ENCODE measurements around the gene THAP4. TPM values are rescaled to one million over a fixed set of nuclear protein-coding genes. Genes with fewer than 3 reads are reported as not detected.

THAP4 gene
- total RNA-seq, 3 donors from 2014 or later (not counting 1 experiment from before 2014, with no cell fraction given) = 19.8 to 29.2 (median 27.8) TPM

DNA sequence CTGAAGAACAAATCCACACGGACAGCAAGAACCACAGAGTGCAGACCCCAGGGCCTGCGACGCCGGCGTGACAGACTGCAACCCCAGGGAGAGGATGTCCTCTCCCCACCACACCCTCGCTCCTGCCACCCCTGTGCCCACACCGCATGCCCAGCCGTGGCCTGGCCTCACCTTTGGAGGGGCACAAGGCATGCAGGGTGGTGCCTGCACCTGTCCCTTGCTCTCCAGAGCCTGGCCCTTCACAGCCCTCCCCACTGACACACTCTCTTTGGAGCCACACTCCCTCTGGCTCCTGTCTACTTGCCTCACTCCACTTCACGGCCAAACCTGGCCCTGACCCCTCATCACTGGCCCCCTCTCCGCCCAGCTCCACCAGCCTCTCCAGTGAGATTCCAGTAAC, 9.3 kb downstream of the THAP4 start:
- Mint-ChIP-seq H3K27me3 (ENCODE audit: low read depth in 2 of 2) (no peaks in the 10 kb centered on the region), H3K9me3 (no peaks in the 10 kb centered on the region), H3K4me3 (no peak overlapping the region), H3K27ac (peak overlapping the region in 1 of 2 donors; percentile 47), H3K36me3 (no peaks in the 10 kb centered on the region), H3K4me1 (peaks cover 8 to 10% of the 10 kb centered on the region in 2 donors)
- TF ChIP-seq, protein P1, sequence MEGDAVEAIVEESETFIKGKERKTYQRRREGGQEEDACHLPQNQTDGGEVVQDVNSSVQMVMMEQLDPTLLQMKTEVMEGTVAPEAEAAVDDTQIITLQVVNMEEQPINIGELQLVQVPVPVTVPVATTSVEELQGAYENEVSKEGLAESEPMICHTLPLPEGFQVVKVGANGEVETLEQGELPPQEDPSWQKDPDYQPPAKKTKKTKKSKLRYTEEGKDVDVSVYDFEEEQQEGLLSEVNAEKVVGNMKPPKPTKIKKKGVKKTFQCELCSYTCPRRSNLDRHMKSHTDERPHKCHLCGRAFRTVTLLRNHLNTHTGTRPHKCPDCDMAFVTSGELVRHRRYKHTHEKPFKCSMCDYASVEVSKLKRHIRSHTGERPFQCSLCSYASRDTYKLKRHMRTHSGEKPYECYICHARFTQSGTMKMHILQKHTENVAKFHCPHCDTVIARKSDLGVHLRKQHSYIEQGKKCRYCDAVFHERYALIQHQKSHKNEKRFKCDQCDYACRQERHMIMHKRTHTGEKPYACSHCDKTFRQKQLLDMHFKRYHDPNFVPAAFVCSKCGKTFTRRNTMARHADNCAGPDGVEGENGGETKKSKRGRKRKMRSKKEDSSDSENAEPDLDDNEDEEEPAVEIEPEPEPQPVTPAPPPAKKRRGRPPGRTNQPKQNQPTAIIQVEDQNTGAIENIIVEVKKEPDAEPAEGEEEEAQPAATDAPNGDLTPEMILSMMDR (IDR thresholded peaks at IDR 0.05) = no peak
- Histone ChIP-seq H3K4me1 (ENCODE audit: control insufficient read depth, insufficient read depth, low read length) (no peaks in the 10 kb centered on the region), H3K36me3 (ENCODE audit: control insufficient read depth, insufficient read depth, low read length) (peaks cover 5% of the 10 kb centered on the region), H3K27ac (ENCODE audit: low read length) (no peak overlapping the region), H3K27me3 (ENCODE audit: control insufficient read depth, insufficient read depth, low read length) (no peaks in the 10 kb centered on the region), H3K9me3 (ENCODE audit: control insufficient read depth, insufficient read depth, low read length) (no peaks in the 10 kb centered on the region), H3K4me3 (ENCODE audit: low read length) (no peak overlapping the region)
- intact Hi-C loops (cut with micrococcal nuclease) = no loop called here
- DNase-seq = no peak
- WGBS (ENCODE audit: insufficient coverage) = 96% methylated on average over 10 of the region's 10 CpGs
- no peak for ATAC-seq

DNA sequence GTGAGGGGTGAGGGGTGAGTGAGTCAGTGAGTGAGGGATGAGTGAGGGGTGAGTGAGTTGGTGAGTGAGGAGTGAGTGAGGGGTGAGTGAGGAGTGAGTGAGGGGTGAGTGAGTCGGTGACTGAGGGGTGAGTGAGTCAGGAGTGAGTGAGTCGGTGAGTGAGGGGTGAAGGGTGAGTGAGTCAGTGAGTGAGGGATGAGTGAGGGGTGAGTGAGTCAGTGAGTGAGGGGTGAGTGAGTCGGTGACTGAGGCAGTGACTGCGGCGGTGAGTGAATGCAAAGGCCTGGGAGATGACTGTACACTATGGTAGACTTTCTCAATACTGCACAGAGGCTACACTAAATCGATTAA, 16.6 kb downstream of the THAP4 start:
- H3K9me3 ChIP-seq (ENCODE audit: control insufficient read depth, insufficient read depth, low read length) = no peaks in the 10 kb centered on the region
- H3K4me3 ChIP-seq (ENCODE audit: low read length) = no peak overlapping the region
- H3K4me1 Mint-ChIP-seq = peaks cover 15 to 28% of the 10 kb centered on the region in 2 donors
- ATAC-seq (no peak), DNase-seq (no peak)
- H3K36me3 ChIP-seq (ENCODE audit: control insufficient read depth, insufficient read depth, low read length) = no peaks in the 10 kb centered on the region
- peaks cover 13% of the 10 kb centered on the region for H3K4me1 ChIP-seq (ENCODE audit: control insufficient read depth, insufficient read depth, low read length)
- H3K4me3 Mint-ChIP-seq = no peak overlapping the region
- H3K27me3 Mint-ChIP-seq (ENCODE audit: low read depth in 2 of 2) = no peaks in the 10 kb centered on the region
- H3K9me3 Mint-ChIP-seq = no peaks in the 10 kb centered on the region
- TF ChIP-seq, protein P1 (IDR thresholded peaks at IDR 0.05) = no peak
- H3K27ac Mint-ChIP-seq = no peak overlapping the region
- H3K36me3 Mint-ChIP-seq = no peaks in the 10 kb centered on the region
- intact Hi-C loops (cut with micrococcal nuclease) = no loop called here
- H3K27ac ChIP-seq (ENCODE audit: low read length) = no peak overlapping the region
- no peaks in the 10 kb centered on the region for H3K27me3 ChIP-seq (ENCODE audit: control insufficient read depth, insufficient read depth, low read length)
- 78% methylated on average over 6 of the region's 6 CpGs for WGBS (ENCODE audit: insufficient coverage)

DNA sequence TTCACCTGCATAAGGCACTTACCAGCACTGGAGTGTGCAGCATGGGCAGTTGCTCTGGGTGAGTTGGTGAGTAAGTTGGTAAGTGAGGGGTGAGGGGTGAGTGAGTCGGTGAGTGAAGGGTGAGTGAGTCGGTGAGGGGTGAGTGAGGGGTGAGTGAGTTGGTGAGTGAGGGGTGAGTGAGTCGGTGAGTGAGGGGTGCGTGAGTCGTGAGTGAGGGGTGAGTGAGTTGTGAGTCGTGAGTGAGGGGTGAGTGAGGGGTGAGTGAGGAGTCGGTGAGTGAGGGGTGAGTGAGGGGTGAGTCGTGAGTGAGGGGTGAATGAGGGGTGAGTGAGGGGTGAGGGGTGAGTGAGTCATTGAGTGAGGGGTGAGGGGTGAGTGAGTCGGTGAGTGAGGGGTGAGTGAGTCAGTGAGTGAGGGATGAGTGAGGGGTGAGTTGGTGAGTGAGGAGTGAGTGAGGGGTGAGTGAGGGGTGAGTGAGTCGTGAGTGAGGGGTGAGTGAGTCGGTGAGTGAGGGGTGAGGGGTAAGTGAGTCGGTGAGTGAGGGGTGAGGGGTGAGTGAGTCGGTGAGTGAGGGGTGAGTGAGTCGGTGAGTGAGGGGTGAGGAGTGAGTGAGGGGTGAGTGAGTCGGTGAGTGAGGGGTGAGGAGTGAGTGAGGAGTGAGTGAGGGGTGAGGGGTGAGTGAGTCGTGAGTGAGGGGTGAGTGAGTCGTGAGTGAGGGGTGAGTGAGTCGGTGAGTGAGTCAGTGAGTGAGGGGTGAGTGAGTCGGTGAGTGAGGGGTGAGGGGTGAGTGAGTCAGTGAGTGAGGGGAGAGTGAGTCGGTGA, 17.1 kb downstream of the THAP4 start:
- 87% methylated on average over 20 of the region's 20 CpGs for WGBS (ENCODE audit: insufficient coverage)
- Mint-ChIP-seq H3K36me3 (no peaks in the 10 kb centered on the region), H3K27me3 (ENCODE audit: low read depth in 2 of 2) (no peaks in the 10 kb centered on the region), H3K4me3 (no peak overlapping the region), H3K27ac (no peak overlapping the region), H3K4me1 (peaks cover 15 to 28% of the 10 kb centered on the region in 2 donors), H3K9me3 (no peaks in the 10 kb centered on the region)
- no peak for DNase-seq
- Histone ChIP-seq H3K4me3 (ENCODE audit: low read length) (no peak overlapping the region), H3K4me1 (ENCODE audit: control insufficient read depth, insufficient read depth, low read length) (peaks cover 13% of the 10 kb centered on the region), H3K27me3 (ENCODE audit: control insufficient read depth, insufficient read depth, low read length) (no peaks in the 10 kb centered on the region), H3K27ac (ENCODE audit: low read length) (no peak overlapping the region), H3K9me3 (ENCODE audit: control insufficient read depth, insufficient read depth, low read length) (no peaks in the 10 kb centered on the region), H3K36me3 (ENCODE audit: control insufficient read depth, insufficient read depth, low read length) (no peaks in the 10 kb centered on the region)
- ATAC-seq = no peak
- TF ChIP-seq, protein P1 (IDR thresholded peaks at IDR 0.05) = no peak
- intact Hi-C loops (cut with micrococcal nuclease) = no loop called here

DNA sequence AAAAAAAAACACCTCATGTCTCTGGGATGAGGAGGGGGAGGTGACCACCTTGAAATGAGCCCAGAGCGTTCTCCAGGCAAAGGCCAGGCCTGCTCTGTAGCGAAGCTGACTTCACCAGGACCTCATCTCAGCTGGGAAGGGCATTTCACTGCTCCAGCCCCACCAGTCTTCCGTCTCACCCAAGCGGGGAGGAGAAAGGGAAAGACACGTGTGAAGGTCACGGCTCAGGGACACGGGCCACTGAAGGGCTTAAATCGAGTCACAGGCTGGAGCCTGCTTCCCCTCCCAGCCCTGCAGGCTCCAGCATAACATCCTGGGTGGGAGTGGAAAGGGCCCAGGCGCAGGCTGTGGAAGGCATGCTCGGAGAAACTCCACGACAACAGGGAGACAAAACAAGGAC, 18.1 kb downstream of the THAP4 start:
- Histone ChIP-seq H3K9me3 (ENCODE audit: control insufficient read depth, insufficient read depth, low read length) (no peaks in the 10 kb centered on the region), H3K36me3 (ENCODE audit: control insufficient read depth, insufficient read depth, low read length) (no peaks in the 10 kb centered on the region), H3K4me3 (ENCODE audit: low read length) (no peak overlapping the region), H3K4me1 (ENCODE audit: control insufficient read depth, insufficient read depth, low read length) (peaks cover 13% of the 10 kb centered on the region), H3K27ac (ENCODE audit: low read length) (no peak overlapping the region), H3K27me3 (ENCODE audit: control insufficient read depth, insufficient read depth, low read length) (no peaks in the 10 kb centered on the region)
- WGBS (ENCODE audit: insufficient coverage) = 95% methylated on average over 11 of the region's 11 CpGs
- TF ChIP-seq, protein P1 (IDR thresholded peaks at IDR 0.05) = no peak
- peaks cover 15 to 28% of the 10 kb centered on the region in 2 donors for H3K4me1 Mint-ChIP-seq
- H3K9me3 Mint-ChIP-seq = no peaks in the 10 kb centered on the region
- H3K27ac Mint-ChIP-seq = no peak overlapping the region
- DNase-seq (no peak), ATAC-seq (no peak)
- H3K36me3 Mint-ChIP-seq = no peaks in the 10 kb centered on the region
- intact Hi-C loops (cut with micrococcal nuclease) = no loop called here
- no peak overlapping the region for H3K4me3 Mint-ChIP-seq
- no peaks in the 10 kb centered on the region for H3K27me3 Mint-ChIP-seq (ENCODE audit: low read depth in 2 of 2)
